Kidney (tissue), 14 donors: Measurements from ENCODE around the gene SLC25A30. TPM values are rescaled to one million over a fixed set of nuclear protein-coding genes. Genes with fewer than 3 reads are reported as not detected.

ENCODE experiments used
- DNase-seq, 5 donors: peaks; one replicate each; pipeline ENCODE4 v3.0.0-alpha.2; 2013 to 2020
- FAIRE-seq: peaks from 2 replicates; lab custom pipeline; 2012; peaks lifted over from hg19 to GRCh38; lab: Jason Lieb, UNC
- H3K27ac ChIP-seq, 2 donors: one replicate each; pipeline ENCODE4 v1.7.0; 2013; ENCODE audit warnings: low read depth in 2 of 2, low read length in 2 of 2, inconsistent platforms in 1 of 2
- H3K27me3 ChIP-seq: one replicate; pipeline ENCODE4 v1.7.1; 2013; ENCODE audit warnings: low read length, inconsistent platforms; ENCODE audit not compliant: control insufficient read depth, insufficient read depth
- H3K36me3 ChIP-seq, 3 donors: one replicate each; pipeline versions ENCODE4 v1.7.0 to v1.7.1; 2013; ENCODE audit warnings: low read length in 3 of 3, control low read depth in 1 of 3, inconsistent platforms in 1 of 3; ENCODE audit not compliant: insufficient read depth in 3 of 3, control insufficient read depth in 2 of 3
- H3K4me1 ChIP-seq, 3 donors: one replicate each; pipeline versions ENCODE4 v1.7.0 to v1.7.1; 2013; ENCODE audit warnings: low read length in 3 of 3, inconsistent platforms in 1 of 3, low read depth in 1 of 3; ENCODE audit not compliant: control insufficient read depth in 2 of 3, insufficient read depth in 2 of 3
- H3K4me3 ChIP-seq, 3 donors: one replicate each; pipeline versions ENCODE4 v1.7.0 to v1.8.1; 2013; ENCODE audit warnings: low read length in 3 of 3, control low read depth in 1 of 3, inconsistent platforms in 1 of 3
- H3K9ac ChIP-seq, 3 donors: one replicate each; pipeline versions ENCODE4 v1.7.0 to v1.7.1; 2013; ENCODE audit warnings: low read length in 3 of 3, control low read depth in 1 of 3, inconsistent platforms in 1 of 3
- H3K9me3 ChIP-seq, 3 donors: one replicate each; pipeline versions ENCODE4 v1.7.0 to v1.7.1; 2013; ENCODE audit warnings: low read length in 3 of 3, control low read depth in 1 of 3, inconsistent platforms in 1 of 3; ENCODE audit not compliant: control insufficient read depth in 2 of 3, insufficient read depth in 1 of 3
- CTCF ChIP-seq: IDR thresholded peaks from 3 replicates; pipeline ENCODE4 v1.5.1; 2012; ENCODE audit warnings: mild to moderate bottlenecking, moderate library complexity, borderline replicate concordance; ENCODE audit not compliant: insufficient read depth; ENCODE audit errors: extremely low read depth
- intact Hi-C: fragments of 100-400 bp; cut with DNase I; formaldehyde crosslinking; loops from one replicate; pipeline ENCODE4 v1.11.1; 2022
- polyA plus RNA-seq: library from polyadenylated mRNA; stranded (reverse); fragments of 350-450 nt; fragmentation: Illumina TruSeq; extraction: RNeasy Lipid Tissue Mini Kit (QIAGEN cat#74804); gene quantifications from one replicate; pipeline ENCODE4 v1.2.3, GENCODE V29; 2014; ENCODE audit warnings: low read depth, low replicate concordance; ENCODE audit not compliant: insufficient read depth
- total RNA-seq: library from RNA; stranded (reverse); fragmentation: NEBNext Ultra II Directional; extraction: Animal tissue kit (Norgen Biotek cat#: 25700); gene quantifications from one replicate; pipeline ENCODE4 v1.2.1, GENCODE V29; 2021
- donor health status: control.
- donor health status: control.
- donor health status: control.
- donor health status: control.
- donor health status: control.
- donor health status: DM: yes; HTN: yes; CAD: no.
- donor health status: Normal renal cell carcinoma (clear cell type).

SLC25A30 gene
- total and polyA plus RNA-seq, 2 donors from 2014 or later: 32.9 to 47.1 TPM

- TF ChIP-seq CTCF: no peak
- no peak for FAIRE-seq
- intact Hi-C loops: no loop called here
- H3K9ac ChIP-seq: no peak overlapping the region
- no peaks in the 10 kb centered on the region for H3K9me3 ChIP-seq
- H3K36me3 ChIP-seq: peaks cover 2 to 45% (median 18%) of the 10 kb centered on the region in 3 donors
- H3K4me3 ChIP-seq: no peak overlapping the region
- H3K4me1 ChIP-seq: peaks cover 0 to 24% (median 10%) of the 10 kb centered on the region in 3 donors
- H3K27me3 ChIP-seq: no peaks in the 10 kb centered on the region
- DNase-seq: no peak
- H3K27ac ChIP-seq: no peak overlapping the region
Observed at GRCh38 chr13:45398877-45399276, 19.3 kb downstream of the SLC25A30 start.

DNA sequence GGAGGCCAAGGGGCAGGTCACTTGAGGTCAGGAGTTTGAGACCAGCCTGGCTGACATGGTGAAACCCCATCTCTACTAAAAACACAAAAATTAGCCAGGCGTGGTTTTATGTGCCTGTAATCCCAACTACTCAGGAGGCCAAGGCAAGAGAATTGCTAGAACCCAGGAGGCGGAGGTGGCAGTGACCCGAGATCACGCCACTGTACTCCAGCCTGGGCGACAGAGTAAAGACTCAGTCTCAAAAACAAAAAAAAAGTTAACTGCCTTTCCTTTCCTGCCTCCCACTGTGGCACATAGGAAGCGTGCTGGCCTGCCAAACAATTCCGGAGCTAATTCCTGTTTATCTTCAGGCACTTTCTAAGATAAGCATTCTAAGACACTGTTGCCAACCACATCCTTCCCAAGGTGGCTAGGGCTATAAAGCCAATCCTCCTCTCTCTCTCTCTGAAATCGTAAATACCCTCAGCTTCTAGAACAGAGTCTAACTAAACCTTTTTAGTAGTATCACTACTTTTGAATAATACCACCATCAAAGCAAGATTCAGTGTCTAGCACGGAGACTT is 21.6 kb downstream of the SLC25A30 start:
- FAIRE-seq (no peak), DNase-seq (peak in 1 of 5 donors; percentile 33)
- intact Hi-C loops: no loop called here
- H3K27ac ChIP-seq: peak overlapping the region; percentile 38 to 67
- peak overlapping the region in 1 of 3 donors; percentile 24 for H3K9ac ChIP-seq
- H3K4me3 ChIP-seq: no peak overlapping the region
- no peaks in the 10 kb centered on the region for H3K9me3 ChIP-seq
- no peak for TF ChIP-seq CTCF
- H3K36me3 ChIP-seq: peaks cover 2 to 57% (median 18%) of the 10 kb centered on the region in 3 donors
- peaks cover 0 to 22% (median 10%) of the 10 kb centered on the region in 3 donors for H3K4me1 ChIP-seq
- no peaks in the 10 kb centered on the region for H3K27me3 ChIP-seq

DNA sequence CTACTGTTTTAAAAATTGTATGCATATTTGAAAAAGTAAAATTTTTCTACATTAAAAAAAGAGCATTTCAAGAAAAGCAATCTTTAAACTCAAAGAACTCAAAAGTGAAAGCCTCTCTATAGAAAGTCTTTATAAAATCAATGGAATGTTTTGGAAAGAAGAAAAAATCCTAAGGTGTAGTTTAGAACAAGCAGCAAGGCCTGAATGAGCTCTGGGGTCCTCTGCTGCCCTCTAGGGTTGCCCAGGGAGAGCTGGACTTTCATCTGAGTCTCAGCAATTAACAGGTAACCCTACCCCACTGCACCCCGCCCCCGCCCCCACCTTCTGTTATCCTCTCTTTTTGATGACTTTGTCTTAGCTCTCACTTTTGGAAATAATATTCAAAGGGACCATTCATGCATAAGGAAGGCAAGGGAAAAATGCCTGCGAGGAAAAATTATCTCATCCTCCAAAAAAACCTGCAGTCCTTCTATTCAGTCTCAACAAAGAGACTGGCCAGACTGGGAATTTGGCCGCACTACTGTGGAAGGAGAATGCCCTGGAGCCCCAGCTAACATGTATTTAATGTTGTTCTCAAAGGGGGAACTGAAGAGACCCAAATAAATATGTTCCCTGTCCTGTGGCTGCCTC is 24.1 kb downstream of the SLC25A30 start:
- H3K36me3 ChIP-seq: peaks cover 2 to 45% (median 14%) of the 10 kb centered on the region in 3 donors
- peaks cover 0 to 18% (median 10%) of the 10 kb centered on the region in 3 donors for H3K4me1 ChIP-seq
- peak; percentile 63 for TF ChIP-seq CTCF
- no peaks in the 10 kb centered on the region for H3K27me3 ChIP-seq
- no peak overlapping the region for H3K9ac ChIP-seq
- H3K9me3 ChIP-seq: no peaks in the 10 kb centered on the region
- H3K27ac ChIP-seq: no peak overlapping the region
- intact Hi-C loops: no loop called here
- no peak overlapping the region for H3K4me3 ChIP-seq
- FAIRE-seq: no peak
- DNase-seq: peak in 3 of 5 donors; percentile 53 to 80 (median 68)
